KG1 (cell line): Measurements from ENCODE around the gene WDFY4.
A peak's percentile ranks its signal among the peaks of the same experiment; 100 is the strongest.
"Not testable (repeated sequence)": the region's sequence is repeated elsewhere in the genome, so short reads cannot be mapped to it uniquely, and the experiment has no call there.

ENCODE experiments used
- DNase-seq: peaks from one replicate; lab custom pipeline; 2025; lab: John Stamatoyannopoulos, UW

The WDFY4 gene, protein sequence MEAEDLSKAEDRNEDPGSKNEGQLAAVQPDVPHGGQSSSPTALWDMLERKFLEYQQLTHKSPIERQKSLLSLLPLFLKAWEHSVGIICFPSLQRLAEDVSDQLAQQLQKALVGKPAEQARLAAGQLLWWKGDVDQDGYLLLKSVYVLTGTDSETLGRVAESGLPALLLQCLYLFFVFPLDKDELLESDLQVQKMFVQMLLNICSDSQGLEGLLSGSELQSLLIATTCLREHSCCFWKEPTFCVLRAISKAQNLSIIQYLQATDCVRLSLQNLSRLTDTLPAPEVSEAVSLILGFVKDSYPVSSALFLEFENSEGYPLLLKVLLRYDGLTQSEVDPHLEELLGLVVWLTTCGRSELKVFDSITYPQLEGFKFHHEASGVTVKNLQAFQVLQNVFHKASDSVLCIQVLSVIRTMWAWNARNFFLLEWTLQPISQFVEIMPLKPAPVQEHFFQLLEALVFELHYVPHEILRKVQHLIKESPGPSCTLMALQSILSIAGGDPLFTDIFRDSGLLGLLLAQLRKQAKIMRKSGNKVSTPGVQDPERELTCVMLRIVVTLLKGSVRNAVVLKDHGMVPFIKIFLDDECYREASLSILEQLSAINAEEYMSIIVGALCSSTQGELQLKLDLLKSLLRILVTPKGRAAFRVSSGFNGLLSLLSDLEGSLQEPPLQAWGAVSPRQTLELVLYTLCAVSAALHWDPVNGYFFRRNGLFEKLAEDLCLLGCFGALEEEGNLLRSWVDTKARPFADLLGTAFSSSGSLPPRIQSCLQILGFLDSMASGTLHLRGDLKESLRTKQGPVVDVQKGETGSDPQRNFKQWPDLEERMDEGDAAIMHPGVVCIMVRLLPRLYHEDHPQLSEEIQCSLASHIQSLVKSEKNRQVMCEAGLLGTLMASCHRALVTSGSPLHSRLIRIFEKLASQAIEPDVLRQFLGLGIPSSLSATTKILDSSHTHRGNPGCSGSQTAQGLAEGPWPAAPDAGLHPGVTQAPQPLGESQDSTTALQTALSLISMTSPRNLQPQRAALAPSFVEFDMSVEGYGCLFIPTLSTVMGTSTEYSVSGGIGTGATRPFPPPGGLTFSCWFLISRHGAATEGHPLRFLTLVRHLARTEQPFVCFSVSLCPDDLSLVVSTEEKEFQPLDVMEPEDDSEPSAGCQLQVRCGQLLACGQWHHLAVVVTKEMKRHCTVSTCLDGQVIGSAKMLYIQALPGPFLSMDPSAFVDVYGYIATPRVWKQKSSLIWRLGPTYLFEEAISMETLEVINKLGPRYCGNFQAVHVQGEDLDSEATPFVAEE (N-terminal part only)

GRCh38 chr10:48684792-48685623 is at the start of gene WDFY4:
Gene WDFY4 (plus strand): TSS chr10:48684873. CDS start chr10:48709733, 24,860 bp downstream.
- peak; percentile 83 for DNase-seq

GRCh38 chr10:48634984-48635557 is 49.6 kb upstream of the WDFY4 start:
- no peak for DNase-seq

DNA sequence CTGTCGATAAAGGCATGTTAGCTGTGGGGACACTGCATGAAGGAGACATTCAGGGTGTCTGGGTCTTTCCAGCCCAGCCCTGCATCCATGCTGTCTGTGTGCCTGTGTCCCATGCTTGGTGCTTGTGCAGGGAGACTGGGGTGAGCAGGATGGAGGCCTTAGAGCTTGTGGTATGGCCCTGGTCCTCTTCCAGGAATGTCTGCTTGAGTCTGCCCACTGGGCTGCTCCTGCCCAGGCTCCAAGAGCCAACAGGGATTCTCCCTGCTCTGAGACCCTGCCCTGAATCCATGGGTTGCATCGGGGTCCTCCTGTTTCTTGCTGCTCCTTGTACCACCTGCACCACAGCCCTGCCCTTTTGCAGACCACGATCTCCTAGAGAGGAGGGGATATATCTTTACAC is 48.4 kb upstream of the WDFY4 start:
- no peak for DNase-seq

DNA sequence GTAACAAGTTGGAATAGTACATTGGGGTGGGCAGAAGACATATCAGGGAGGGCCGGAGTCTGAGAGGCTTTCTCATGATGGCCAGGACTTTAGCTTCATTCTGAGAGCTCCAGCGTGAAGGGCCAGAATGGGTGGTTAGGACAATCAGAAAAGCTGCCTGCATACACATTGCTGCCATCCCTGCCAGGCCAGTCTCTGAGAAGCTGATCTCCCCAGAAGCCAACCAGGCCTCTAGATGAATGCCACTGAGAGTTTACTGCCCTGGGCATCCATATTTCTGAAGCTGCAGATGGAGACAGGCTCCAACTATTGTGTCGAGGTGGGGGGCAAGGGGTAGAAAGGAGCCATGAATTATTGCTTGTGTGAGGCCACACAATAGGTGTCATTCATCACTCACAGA is 47.8 kb upstream of the WDFY4 start:
- no peak for DNase-seq

- no peak for DNase-seq
Observed at GRCh38 chr10:48638158-48638557, 46.5 kb upstream of the WDFY4 start.

GRCh38 chr10:48638739-48639527 is 45.7 kb upstream of the WDFY4 start:
- DNase-seq: no peak

DNA sequence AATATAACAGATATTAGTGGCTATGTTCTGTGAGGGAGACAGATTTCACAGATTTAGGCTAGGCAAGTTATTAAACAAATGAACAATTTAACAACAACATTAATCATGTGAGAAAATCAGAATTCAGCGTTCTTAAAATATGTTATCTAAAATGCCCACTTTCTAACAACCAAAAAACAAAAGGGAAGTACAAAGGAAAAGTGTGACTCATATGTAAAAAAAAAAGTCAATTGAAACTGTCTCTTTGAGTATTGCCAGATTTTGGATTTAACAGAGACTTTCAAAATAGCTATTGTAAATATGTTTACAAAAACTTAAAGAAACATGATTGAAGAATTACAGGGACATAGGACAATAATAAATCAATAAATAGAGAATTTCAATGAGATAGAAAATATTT is 45.0 kb upstream of the WDFY4 start:
- DNase-seq: no peak

GRCh38 chr10:48640326-48640725 is 44.3 kb upstream of the WDFY4 start:
- DNase-seq: no peak

DNA sequence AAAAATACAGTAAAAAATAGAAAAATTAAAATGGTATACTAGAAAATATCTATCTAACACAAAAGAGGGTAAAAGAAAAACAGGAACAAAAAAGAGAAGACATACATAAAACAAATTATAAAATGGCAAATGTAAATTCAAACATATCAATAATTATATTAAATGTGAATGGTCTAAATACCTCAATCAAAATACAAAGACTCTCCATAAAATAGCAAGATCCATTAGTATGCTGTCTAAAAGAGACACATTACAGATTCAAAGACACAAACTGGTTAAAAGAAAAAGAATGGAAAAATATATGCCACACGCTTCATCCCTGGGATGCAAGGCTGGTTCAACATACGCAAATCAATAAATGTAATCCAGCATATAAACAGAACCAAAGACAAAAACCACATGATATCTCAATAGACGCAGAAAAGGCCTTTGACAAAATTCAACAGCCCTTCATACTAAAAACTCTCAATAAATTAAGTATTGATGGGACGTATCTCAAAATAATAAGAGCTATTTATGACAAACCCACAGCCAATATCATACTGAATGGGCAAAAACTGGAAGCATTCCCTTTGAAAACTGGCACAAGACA is 43.5 kb upstream of the WDFY4 start:
- DNase-seq: not testable (repeated sequence)

DNA sequence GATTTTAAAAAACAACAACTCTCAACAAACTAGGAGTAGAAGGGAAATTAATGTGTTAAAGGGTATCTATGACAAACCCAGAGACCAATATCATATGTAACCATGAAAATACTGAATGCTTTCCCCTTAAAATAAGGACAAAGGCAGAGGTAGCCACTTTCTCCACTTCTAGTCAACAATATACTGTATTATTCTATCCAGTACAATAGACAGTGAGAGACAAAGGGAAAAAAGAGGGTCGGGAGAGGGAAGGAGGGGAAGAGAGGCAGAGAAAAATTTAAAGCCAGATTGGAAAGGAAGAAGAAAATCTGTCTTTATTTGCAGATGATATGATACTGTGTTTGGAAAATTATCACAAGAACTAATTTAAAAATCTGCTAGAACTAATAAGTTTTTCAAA is 39.1 kb upstream of the WDFY4 start:
- no peak for DNase-seq

- DNase-seq: not testable (repeated sequence)
Observed at GRCh38 chr10:48647073-48647472, 37.6 kb upstream of the WDFY4 start.

DNA sequence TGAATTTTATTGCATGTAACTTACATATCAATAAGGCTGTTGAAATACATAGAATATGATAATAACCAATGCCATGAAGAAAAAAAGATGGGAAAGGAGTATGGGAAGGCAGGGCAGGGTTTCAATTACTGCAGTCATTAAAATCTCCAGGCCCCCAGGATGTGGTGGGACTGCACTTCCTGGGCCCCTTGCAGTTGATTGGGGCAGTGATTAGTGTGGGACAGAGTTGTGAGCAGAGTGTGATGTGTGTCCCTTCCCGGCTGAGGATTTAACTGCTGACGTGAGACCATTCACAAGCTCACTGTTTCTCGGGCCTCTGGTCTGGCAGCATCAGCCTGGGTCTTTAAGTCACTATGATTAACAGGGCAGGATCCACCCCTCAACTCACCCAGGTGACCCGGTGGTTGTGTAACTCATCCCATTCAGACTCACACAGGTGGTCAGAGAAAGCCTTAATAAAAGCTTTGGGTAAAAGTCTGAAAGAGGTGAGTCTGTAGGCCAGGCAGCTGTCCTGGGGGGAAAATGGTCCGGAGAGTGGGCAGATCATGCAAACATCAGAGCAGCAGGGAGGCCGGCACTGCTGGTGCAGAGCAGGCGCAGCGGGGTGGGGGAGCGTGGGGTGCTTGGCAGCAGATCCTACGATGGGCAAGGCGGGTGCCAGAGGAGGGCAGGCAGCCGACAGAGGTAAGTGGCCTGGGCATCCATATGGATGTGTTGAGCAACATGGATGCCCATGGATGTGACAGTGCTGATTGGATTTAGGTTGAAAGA is 36.3 kb upstream of the WDFY4 start:
- DNase-seq: no peak

- DNase-seq: no peak
Observed at GRCh38 chr10:48649349-48649944, 35.2 kb upstream of the WDFY4 start.

DNA sequence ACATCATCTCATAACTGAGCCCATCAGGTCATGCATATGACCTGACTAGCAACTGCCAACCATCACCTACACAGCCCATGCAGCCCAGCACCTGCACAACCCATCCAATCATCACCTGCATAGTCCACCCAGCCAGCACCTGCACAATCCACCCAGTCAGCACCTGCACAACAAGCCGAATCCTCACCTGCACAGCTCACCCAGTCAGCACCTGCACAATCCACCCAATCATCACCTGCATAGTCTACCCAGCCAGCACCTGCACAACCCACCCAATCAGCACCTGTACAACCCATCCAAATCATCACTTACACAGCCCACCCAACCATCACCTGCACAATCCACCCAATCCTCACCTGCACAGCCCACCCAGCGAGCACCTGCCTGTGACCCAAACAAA is 33.4 kb upstream of the WDFY4 start:
- DNase-seq: no peak

GRCh38 chr10:48651839-48652238 is 32.8 kb upstream of the WDFY4 start:
- DNase-seq: no peak

DNA sequence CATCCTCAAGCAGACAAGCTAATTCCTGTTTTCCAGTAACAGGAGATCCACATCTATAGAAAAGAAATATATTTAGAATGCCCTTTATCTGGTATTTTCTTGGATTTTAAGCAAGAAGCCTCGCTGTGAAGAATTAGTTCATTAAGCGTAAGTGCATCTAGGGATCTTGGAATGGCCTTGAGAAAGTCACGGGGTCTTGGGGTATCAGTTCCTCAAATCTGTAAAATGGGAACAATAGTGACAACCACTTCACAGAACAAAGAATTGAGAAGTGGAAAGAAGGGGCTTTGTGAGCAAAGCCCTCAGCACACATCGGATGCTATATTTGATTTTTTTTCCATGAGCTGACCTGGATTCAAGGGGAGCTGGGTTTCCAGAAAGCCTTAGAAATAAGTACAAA is 32.3 kb upstream of the WDFY4 start:
- DNase-seq: no peak

DNA sequence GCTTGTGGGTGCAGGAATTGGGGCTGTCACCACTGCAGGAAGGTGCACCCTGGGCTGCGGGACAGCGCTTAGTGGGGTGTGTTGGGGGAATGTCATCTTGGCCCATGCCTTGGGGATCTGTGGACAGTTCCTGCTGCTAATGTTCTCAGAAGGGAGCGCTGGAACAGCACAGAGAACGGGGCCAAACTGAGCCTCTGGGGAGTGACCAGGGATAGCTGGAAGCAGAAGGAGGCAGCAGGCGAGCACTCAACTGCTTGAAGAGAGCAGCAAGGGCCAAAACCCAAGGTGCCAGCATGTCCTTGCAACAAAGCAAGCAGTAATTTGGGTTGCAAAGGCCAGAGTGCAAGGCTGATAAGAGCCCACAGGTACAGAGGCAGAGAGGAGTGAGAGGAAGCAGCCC is 31.3 kb upstream of the WDFY4 start:
- no peak for DNase-seq

DNA sequence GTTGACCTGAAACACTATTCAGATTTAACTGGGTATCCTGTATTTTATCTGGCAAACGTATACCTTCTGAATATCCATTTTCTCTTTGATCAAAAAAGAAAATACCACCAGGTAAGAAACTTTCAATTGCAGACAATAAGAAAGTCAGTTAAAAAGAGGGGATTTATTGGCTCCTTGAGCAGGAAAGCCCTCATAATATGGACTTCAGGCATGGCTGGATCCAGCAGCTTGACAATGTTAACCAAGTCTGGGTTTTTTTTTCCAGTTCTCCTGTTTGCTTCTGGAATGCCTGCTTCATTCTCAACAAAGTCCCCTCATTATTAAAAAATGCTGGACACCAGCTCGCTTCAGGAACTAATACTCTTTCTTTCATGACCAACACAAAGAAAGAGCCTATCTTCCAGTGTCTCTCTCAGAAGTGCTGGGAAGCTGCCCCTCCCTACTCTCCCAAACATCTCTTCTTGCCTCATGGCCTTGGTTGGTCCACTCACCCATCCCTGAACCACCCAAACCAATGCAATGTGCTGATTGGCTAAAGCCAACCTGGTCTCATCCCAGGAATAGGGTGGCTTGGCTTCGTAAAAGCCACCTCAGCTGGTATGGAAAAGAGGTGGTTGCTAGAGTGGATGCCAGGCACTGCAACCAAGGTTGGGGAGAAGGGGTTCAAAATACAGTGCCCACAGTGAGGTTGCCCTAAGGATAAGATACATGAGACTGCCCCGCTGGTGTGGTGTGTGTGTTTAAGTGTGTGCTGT is 30.6 kb upstream of the WDFY4 start:
- DNase-seq: no peak
